Activated T-helper 2 cell treated with anti-CD3 and anti-CD28 coated beads, Interferon-gamma antibody, Interleukin-2, Interleukin-4, amounts not matched to agents 10 μg/mL and 5 μg/mL and 100 μg/mL, durations not matched to agents 14 hours and 24 hours and 36 hours (primary cell): ENCODE data around the gene RNASEH2A. TPM values are rescaled to one million over a fixed set of nuclear protein-coding genes. Genes with fewer than 3 reads are reported as not detected.

Experiments
- DNase-seq: peaks from one replicate; pipeline ENCODE4 v3.0.0; 2021; ENCODE audit warnings: low spot score
- H3K27ac Mint-ChIP-seq: one replicate; pipeline ENCODE4 v1.8.0; 2021; ENCODE audit warnings: mixed read lengths
- H3K27me3 Mint-ChIP-seq: one replicate; pipeline ENCODE4 v1.8.0; 2021; ENCODE audit warnings: low read depth, mixed read lengths
- H3K36me3 Mint-ChIP-seq: one replicate; pipeline ENCODE4 v1.8.0; 2021; ENCODE audit warnings: low read depth, mixed read lengths
- H3K4me1 Mint-ChIP-seq: one replicate; pipeline ENCODE4 v1.8.0; 2021; ENCODE audit warnings: low read depth, mixed read lengths
- H3K4me3 Mint-ChIP-seq: one replicate; pipeline ENCODE4 v1.8.0; 2021; ENCODE audit warnings: low read depth, mild to moderate bottlenecking, moderate library complexity, mixed read lengths
- H3K9me3 Mint-ChIP-seq: one replicate; pipeline ENCODE4 v1.8.0; 2021; ENCODE audit warnings: mixed read lengths
- intact Hi-C: fragments of 100-400 bp; cut with micrococcal nuclease; formaldehyde crosslinking; loops from one replicate; pipeline ENCODE4 v1.15.1; 2023
- total RNA-seq: library from RNA; stranded (reverse); gene quantifications from 2 replicates; pipeline ENCODE4 v1.2.3, GENCODE V29; 2022

RNASEH2A gene
- total RNA-seq, 1 donor from 2014 or later, result 38.3 TPM

GRCh38 chr19:12784871-12785430, 21.4 kb upstream of the RNASEH2A start:
- Mint-ChIP-seq H3K9me3 (no peaks in the 10 kb centered on the region), H3K4me3 (no peak overlapping the region), H3K36me3 (no peaks in the 10 kb centered on the region), H3K27ac (no peak overlapping the region), H3K27me3 (no peaks in the 10 kb centered on the region), H3K4me1 (peaks cover 20% of the 10 kb centered on the region)
- intact Hi-C loops, result no loop called here
- DNase-seq, result no peak

GRCh38 chr19:12785431-12786031, 20.9 kb upstream of the RNASEH2A start:
- H3K4me1 Mint-ChIP-seq, result peaks cover 23% of the 10 kb centered on the region
- intact Hi-C loops, result no loop called here
- no peaks in the 10 kb centered on the region for H3K9me3 Mint-ChIP-seq
- no peaks in the 10 kb centered on the region for H3K27me3 Mint-ChIP-seq
- no peak overlapping the region for H3K27ac Mint-ChIP-seq
- no peak overlapping the region for H3K4me3 Mint-ChIP-seq
- DNase-seq, result no peak
- no peaks in the 10 kb centered on the region for H3K36me3 Mint-ChIP-seq

- no peak for DNase-seq
- Mint-ChIP-seq H3K4me3 (no peak overlapping the region), H3K36me3 (no peaks in the 10 kb centered on the region), H3K9me3 (no peaks in the 10 kb centered on the region), H3K27me3 (no peaks in the 10 kb centered on the region), H3K4me1 (peaks cover 27% of the 10 kb centered on the region), H3K27ac (peak overlapping the region; percentile 44)
- intact Hi-C loops, result no loop called here
Measured at GRCh38 chr19:12786141-12786870, 20.1 kb upstream of the RNASEH2A start.

- no peaks in the 10 kb centered on the region for H3K27me3 Mint-ChIP-seq
- DNase-seq, result no peak
- no peak overlapping the region for H3K4me3 Mint-ChIP-seq
- peak overlapping the region; percentile 44 for H3K27ac Mint-ChIP-seq
- no peaks in the 10 kb centered on the region for H3K9me3 Mint-ChIP-seq
- H3K36me3 Mint-ChIP-seq, result peaks cover 4% of the 10 kb centered on the region
- peaks cover 23% of the 10 kb centered on the region for H3K4me1 Mint-ChIP-seq
- intact Hi-C loops, result no loop called here
Measured at GRCh38 chr19:12786952-12787351, 19.4 kb upstream of the RNASEH2A start.

- Mint-ChIP-seq H3K4me1 (peaks cover 20% of the 10 kb centered on the region), H3K36me3 (peaks cover 9% of the 10 kb centered on the region), H3K27ac (peak overlapping the region; percentile 15), H3K9me3 (no peaks in the 10 kb centered on the region), H3K27me3 (no peaks in the 10 kb centered on the region), H3K4me3 (no peak overlapping the region)
- no peak for DNase-seq
- intact Hi-C loops, result no loop called here
Measured at GRCh38 chr19:12787458-12787857, 18.9 kb upstream of the RNASEH2A start.

GRCh38 chr19:12788042-12788681, 18.2 kb upstream of the RNASEH2A start:
- Mint-ChIP-seq H3K27me3 (no peaks in the 10 kb centered on the region), H3K9me3 (no peaks in the 10 kb centered on the region), H3K27ac (peak overlapping the region; percentile 94), H3K4me3 (peak overlapping the region; percentile 88), H3K36me3 (peaks cover 16% of the 10 kb centered on the region), H3K4me1 (peaks cover 20% of the 10 kb centered on the region)
- DNase-seq, result no peak
- intact Hi-C loops, result no loop called here

GRCh38 chr19:12788682-12789097, 17.7 kb upstream of the RNASEH2A start:
- H3K4me3 Mint-ChIP-seq, result peak overlapping the region; percentile 88

GRCh38 chr19:12789098-12789903, 17.1 kb upstream of the RNASEH2A start:
- H3K9me3 Mint-ChIP-seq, result no peaks in the 10 kb centered on the region
- no peaks in the 10 kb centered on the region for H3K27me3 Mint-ChIP-seq
- H3K4me1 Mint-ChIP-seq, result peaks cover 20% of the 10 kb centered on the region
- H3K27ac Mint-ChIP-seq, result peak overlapping the region; percentile 94
- H3K36me3 Mint-ChIP-seq, result peaks cover 19% of the 10 kb centered on the region
- intact Hi-C loops, result no loop called here
- H3K4me3 Mint-ChIP-seq, result peak overlapping the region; percentile 88
- DNase-seq, result no peak

More at GRCh38 chr19:12788682-12789097, 17.7 kb upstream of the RNASEH2A start:
- H3K27me3 Mint-ChIP-seq, result no peaks in the 10 kb centered on the region
- peak overlapping the region; percentile 94 for H3K27ac Mint-ChIP-seq
- no peak for DNase-seq
- H3K9me3 Mint-ChIP-seq, result no peaks in the 10 kb centered on the region
- peaks cover 19% of the 10 kb centered on the region for H3K36me3 Mint-ChIP-seq
- H3K4me1 Mint-ChIP-seq, result peaks cover 17% of the 10 kb centered on the region
- intact Hi-C loops, result no loop called here

- Mint-ChIP-seq H3K27ac (peak overlapping the region; percentile 93), H3K27me3 (no peaks in the 10 kb centered on the region), H3K9me3 (no peaks in the 10 kb centered on the region), H3K4me3 (peak overlapping the region; percentile 95), H3K4me1 (peaks cover 24% of the 10 kb centered on the region), H3K36me3 (peaks cover 19% of the 10 kb centered on the region)
- DNase-seq, result peak; percentile 95
- intact Hi-C loops, result loop anchor here (2.0 to 5.0 kb wide), 5 partner anchors 58 to 1047 kb away; partner anchors contain the start of genes CALR, DHPS and TRIR
Measured at GRCh38 chr19:12789904-12790619, 16.3 kb upstream of the RNASEH2A start.

GRCh38 chr19:12790628-12791344, 15.6 kb upstream of the RNASEH2A start:
- Mint-ChIP-seq H3K4me3 (peak overlapping the region; percentile 95), H3K36me3 (peaks cover 19% of the 10 kb centered on the region), H3K4me1 (peaks cover 26% of the 10 kb centered on the region), H3K27ac (peak overlapping the region; percentile 93), H3K27me3 (no peaks in the 10 kb centered on the region), H3K9me3 (no peaks in the 10 kb centered on the region)
- intact Hi-C loops, result loop anchor here (1.0 to 5.0 kb wide), 6 partner anchors 8 to 1047 kb away; partner anchors contain the start of genes CALR, DHPS and TRIR
- DNase-seq, result no peak

- no peaks in the 10 kb centered on the region for H3K27me3 Mint-ChIP-seq
- peaks cover 22% of the 10 kb centered on the region for H3K36me3 Mint-ChIP-seq
- peaks cover 33% of the 10 kb centered on the region for H3K4me1 Mint-ChIP-seq
- peak within 1 kb of the TSS; percentile 93 for H3K27ac Mint-ChIP-seq
- intact Hi-C loops, result loop anchor here (1.0 to 5.0 kb wide), 6 partner anchors 9 to 1046 kb away; partner anchors contain the start of genes CALR, DHPS and TRIR
- no peaks in the 10 kb centered on the region for H3K9me3 Mint-ChIP-seq
- peak within 1 kb of the TSS; percentile 95 for H3K4me3 Mint-ChIP-seq
- peak; percentile 96 for DNase-seq
Measured at GRCh38 chr19:12791345-12792050, 14.9 kb upstream of the RNASEH2A start, which contains the start of gene JUNB. JUNB (plus strand) TSS chr19:12791486; CDS start chr19:12791772, 286 bp downstream.
